Activated gamma-delta T cell treated with anti-CD3 and anti-CD28 coated beads, Interleukin-2, amount 50 U/mL, for 16 hours (primary cell): ENCODE measurements around the gene SLC22A23.

Experiments
- DNase-seq: peaks from one replicate; pipeline ENCODE4 v3.0.0-alpha.2; 2020; ENCODE audit warnings: low read depth

Gene SLC22A23

GRCh38 chr6:3331971-3332370 lies 124.9 kb downstream of the SLC22A23 start:
- no peak for DNase-seq

DNA sequence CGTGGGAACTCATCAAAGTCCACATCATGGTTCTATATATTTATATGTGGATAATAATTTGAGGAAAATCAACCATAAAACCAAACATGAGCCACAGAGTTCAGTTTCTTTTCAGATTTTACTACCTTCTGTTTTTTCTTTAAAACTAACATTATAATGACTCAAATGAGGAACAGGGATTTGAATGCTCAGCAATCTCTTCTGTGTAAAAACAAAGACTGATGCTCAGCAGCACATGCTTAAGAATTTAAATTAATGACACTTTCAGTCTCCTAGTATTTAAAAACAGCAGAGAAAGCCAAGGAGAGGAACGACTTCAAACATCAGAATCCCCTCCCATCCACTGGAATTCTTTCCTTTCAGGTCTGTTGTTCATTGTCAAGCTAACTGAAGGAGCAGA lies 125.4 kb downstream of the SLC22A23 start:
- no peak for DNase-seq

- DNase-seq, result no peak
These were observed 126.7 kb downstream of the SLC22A23 start for GRCh38 chr6:3330199-3330598.

- DNase-seq, result no peak
These were observed 127.3 kb downstream of the SLC22A23 start for GRCh38 chr6:3329393-3330051.

DNA sequence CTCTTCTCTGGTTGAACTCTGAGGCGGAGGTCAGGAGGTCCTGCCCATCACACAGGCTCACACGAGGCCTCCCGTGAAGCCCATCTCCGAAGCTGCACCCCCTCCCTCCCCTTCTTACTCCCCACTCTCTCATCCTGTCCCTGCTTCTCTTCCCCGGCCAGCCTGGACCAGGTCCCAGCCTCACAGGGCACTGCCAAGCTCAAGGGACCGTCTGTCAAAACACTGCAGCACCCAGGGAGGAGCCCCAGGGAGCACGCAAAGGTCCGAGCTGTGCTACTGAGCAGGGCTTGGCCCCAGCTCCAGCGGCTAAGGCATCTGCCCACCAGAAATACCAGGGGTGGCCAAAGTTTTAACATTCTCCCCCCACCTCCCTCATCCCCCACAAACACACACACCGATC lies 128.1 kb downstream of the SLC22A23 start:
- no peak for DNase-seq

DNA sequence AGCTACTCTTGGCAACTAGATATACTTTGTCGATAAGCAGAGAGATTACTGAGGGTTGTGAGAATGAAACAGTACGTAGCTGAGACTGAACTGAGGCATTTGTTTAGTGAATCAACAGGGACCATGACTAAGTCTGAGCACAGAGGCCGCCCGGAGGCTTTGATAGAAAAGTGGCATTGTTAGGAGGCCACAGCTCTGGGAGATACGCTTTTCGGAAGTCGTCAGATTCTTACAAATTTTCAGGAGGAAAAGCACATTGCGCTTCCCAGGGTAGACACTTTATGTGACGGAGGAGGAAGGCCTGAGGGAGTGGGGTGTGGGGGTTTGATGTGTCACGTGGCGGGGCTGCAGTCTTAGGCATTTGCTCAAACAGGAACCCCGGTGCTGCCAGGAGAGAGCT lies 128.7 kb downstream of the SLC22A23 start:
- DNase-seq, result no peak

DNA sequence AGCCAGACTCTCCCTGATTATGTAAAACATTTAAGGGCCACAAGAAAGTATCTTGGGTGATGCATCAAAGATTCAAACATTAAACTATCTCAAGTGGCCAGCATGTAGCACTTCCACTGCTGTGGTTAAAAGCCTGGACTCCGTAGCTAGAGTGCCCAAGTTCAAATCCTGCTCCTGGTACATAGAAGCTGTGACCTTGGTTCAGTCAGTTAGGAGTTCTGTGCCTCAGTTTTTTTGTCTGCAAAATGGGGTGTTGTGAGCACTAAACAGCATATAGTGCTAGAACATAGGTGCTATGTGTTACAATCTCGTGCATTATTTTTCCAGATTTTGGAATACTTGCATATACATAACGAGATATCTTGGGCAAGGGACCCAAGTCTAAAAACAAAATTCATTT lies 129.4 kb downstream of the SLC22A23 start:
- DNase-seq, result no peak

- no peak for DNase-seq
These were observed 129.9 kb downstream of the SLC22A23 start for GRCh38 chr6:3326981-3327380.

DNA sequence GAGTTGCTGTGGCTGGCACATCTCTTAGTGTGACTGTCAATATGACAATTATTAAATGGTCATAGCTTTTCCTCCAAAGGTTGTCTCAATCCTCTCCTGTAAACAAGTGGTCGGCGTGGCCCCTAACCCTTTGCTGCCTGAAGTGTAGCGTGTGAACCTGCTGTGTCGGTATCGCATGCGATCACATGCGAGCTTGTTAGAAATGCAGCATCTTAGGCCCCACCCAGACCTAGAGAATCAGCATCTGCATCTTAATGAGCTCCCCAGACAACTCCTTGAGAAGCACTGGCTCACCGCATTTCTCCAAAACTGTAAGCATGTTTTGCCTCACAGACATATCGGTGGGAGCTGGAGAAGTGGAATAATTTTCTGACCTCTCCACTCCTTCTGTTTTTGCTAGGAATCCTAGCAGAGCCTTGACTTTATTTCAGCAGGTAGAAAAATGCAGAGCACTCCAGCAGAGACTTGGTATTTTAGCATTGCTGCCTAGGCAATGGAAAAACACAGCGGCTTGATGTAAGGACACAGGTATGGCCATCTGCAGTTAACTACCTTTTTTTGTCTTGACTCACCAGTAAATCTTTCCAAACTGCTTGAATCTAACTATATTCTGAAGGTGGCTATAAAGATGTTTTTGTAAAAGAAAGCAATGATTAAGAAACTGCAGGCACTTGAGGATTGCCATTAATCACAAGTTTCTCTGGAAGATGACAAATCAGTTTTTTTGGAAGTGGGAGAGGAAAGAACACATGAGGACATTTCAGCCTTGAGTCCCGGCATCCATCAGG lies 130.5 kb downstream of the SLC22A23 start:
- DNase-seq, result no peak

- DNase-seq, result no peak
These were observed 131.6 kb downstream of the SLC22A23 start for GRCh38 chr6:3325210-3325609.

- DNase-seq, result no peak
These were observed 132.4 kb downstream of the SLC22A23 start for GRCh38 chr6:3324262-3324942.

DNA sequence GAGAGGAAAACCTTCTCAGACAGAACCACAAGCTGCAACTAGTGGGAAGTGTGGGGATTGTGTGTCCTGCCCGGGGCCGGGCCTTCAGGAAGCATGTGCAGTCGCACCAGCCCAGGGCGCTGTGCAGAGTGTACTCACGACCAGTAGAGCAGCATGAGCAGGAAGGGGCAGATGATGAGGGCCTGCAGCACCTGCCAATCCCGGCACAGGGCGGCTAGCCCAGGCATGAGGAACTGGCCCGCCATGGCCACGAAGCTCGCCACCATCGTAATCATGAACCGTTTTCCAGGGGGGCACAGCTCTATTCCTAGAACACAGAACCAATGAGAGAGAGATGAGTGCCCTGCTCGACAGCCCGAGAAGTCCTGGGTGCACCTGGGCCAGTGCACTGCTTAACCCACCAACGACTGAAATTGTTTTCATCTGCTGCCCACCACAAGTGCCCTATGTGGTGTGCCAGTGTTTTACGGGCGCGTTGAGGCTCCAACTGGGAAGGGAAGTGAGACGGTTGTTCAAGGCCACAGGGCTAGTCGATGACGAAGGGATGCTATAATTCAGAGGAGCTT lies 133.1 kb downstream of the SLC22A23 start:
- no peak for DNase-seq

GRCh38 chr6:3323148-3323547 lies 133.7 kb downstream of the SLC22A23 start:
- DNase-seq, result no peak

- no peak for DNase-seq
These were observed 134.4 kb downstream of the SLC22A23 start for GRCh38 chr6:3322366-3322890.

DNA sequence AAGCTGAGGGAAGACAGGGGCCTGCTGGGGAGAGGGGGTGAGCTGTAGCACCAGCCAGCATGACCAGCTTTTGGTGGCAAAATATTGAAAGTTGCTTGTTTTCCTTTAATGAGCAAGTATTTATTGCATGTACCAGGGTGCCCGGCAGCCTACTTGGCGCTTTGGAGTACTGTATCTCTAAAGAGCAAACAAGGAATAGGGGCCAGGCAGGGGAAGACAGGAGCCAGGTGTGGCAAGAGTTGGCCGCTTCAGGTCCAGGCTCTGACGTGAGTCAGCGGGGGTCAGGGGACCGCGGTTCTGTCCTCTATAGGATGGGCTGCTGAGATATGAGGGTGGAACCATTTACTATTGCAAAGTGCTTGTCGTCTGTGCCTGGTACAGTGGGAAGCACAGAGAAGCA lies 135.0 kb downstream of the SLC22A23 start:
- DNase-seq, result no peak

GRCh38 chr6:3321042-3321441 lies 135.8 kb downstream of the SLC22A23 start:
- no peak for DNase-seq

GRCh38 chr6:3320238-3320811 lies 136.5 kb downstream of the SLC22A23 start:
- DNase-seq, result no peak

DNA sequence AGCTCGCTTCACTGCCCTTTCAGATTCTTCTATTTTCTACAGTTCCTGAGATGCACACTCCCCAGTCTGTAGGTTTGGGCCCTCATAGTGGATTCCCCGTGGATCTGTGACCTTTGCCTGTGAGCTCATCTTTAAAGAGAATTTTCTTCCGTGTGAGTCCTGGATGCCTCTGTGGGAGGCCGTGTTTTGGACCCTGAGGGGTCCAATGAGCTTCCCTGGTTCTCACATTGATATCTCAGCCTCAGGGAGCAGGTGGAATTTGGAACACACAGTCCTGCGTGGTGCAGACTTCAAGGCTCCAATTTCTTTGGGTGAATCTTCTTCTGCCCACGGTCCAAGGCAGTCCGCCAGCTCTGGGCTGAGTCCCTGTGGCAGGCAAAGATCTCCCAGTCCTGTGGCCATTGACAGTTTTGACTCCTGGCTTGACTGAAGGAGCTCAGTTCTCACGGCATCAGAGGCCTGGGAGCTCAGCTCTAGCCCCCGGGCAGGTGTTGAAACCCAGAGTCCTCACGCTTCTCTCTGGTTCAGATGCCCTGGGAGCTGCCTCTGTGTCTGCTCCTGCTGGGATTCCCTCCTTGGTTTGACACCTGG lies 137.1 kb downstream of the SLC22A23 start:
- no peak for DNase-seq

- no peak for DNase-seq
These were observed 137.9 kb downstream of the SLC22A23 start for GRCh38 chr6:3318821-3319540.

GRCh38 chr6:3318226-3318625 lies 138.6 kb downstream of the SLC22A23 start:
- DNase-seq, result no peak

- no peak for DNase-seq
These were observed 139.1 kb downstream of the SLC22A23 start for GRCh38 chr6:3317741-3318211.
